Gastroesophageal sphincter (tissue), 3 donors: ENCODE results near the gene SLC6A19.

Experiments used
- CTCF ChIP-seq, 4 experiments: fragments of 200-600 bp in 2 of 4; fragments of 450-650 bp in 2 of 4; sonication (generic) in 1 of 4; IDR thresholded peaks; one replicate each; pipeline ENCODE4 v1.5.1; 2017 to 2019; ENCODE audit warnings: antibody characterized with exemption in 4 of 4, mild to moderate bottlenecking in 2 of 4, moderate library complexity in 2 of 4
- EP300 ChIP-seq: sonication (generic); formaldehyde crosslinking; IDR thresholded peaks from one replicate; pipeline ENCODE4 v1.6.1; 2017; ENCODE audit warnings: antibody characterized with exemption, mild to moderate bottlenecking
- POLR2A ChIP-seq, 2 donors: fragments of 450-650 bp; IDR thresholded peaks; one replicate each; pipeline ENCODE4 v1.6.1; 2017; ENCODE audit warnings: antibody characterized with exemption in 2 of 2, mild to moderate bottlenecking in 2 of 2, moderate library complexity in 1 of 2
- POLR2AphosphoS5 ChIP-seq: sonication (generic); formaldehyde crosslinking; IDR thresholded peaks from one replicate; pipeline ENCODE4 v1.6.1; 2017; ENCODE audit warnings: antibody characterized with exemption

GRCh38 chr5:1219768-1220100, 18.3 kb downstream of the SLC6A19 start:
- TF ChIP-seq CTCF (IDR thresholded peaks at IDR 0.05) (no peak), POLR2AphosphoS5 (no peak), POLR2A (IDR thresholded peaks at IDR 0.05) (no peak), EP300 (no peak)
